NCI-H510A (cell line): ENCODE measurements around the gene REXO4.
"Not testable (repeated sequence)": the region's sequence is repeated elsewhere in the genome, so short reads cannot be mapped to it uniquely, and the experiment has no call there.

Source experiments
- DNase-seq: peaks from one replicate; lab custom pipeline; 2025; lab: John Stamatoyannopoulos, UW

The REXO4 gene, protein sequence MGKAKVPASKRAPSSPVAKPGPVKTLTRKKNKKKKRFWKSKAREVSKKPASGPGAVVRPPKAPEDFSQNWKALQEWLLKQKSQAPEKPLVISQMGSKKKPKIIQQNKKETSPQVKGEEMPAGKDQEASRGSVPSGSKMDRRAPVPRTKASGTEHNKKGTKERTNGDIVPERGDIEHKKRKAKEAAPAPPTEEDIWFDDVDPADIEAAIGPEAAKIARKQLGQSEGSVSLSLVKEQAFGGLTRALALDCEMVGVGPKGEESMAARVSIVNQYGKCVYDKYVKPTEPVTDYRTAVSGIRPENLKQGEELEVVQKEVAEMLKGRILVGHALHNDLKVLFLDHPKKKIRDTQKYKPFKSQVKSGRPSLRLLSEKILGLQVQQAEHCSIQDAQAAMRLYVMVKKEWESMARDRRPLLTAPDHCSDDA

DNA sequence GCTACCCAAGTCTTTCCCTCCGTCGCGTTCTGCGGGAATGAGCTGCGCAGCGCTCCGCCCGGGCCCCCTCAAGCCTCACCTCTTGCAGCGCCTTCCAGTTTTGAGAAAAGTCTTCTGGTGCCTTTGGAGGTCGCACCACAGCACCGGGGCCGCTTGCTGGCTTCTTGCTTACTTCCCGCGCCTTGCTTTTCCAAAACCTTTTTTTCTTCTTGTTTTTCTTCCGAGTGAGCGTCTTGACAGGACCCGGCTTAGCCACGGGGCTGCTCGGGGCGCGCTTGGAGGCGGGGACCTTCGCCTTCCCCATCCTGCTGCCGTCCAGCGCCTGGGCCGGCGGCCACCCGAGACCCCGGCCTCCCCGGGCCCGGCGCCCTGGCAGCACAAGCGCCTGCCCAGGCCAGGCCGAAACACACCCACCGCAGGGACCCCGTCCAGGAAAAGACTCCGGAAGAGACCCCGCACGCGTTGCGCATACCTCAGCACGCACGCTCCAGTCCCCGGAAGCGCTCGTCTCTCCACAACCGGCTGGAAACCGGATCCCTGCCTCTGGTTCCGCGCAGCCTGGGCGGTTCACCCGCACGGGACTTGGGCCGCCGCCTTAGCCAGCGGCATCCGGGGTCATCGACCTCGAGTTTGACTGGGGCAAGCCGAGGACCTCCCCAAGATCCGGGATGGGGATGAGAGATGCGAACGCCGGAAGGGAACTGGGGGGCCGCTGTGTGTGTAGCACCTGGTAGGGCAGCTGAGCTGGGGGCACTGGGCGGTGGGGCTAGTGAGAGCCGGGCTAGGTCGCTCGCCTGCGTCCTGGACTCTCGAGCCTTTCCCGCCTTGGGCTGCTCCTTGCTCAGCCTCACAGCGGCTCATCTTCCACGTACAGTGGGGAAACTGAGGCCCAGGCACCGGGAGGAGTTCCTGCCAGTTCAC, at the start of gene REXO4:
REXO4 (minus strand) TSS at position 470 of the 921 bp plus-strand sequence; CDS start at position 304, 166 bp downstream.
- DNase-seq: peak; percentile 85

DNA sequence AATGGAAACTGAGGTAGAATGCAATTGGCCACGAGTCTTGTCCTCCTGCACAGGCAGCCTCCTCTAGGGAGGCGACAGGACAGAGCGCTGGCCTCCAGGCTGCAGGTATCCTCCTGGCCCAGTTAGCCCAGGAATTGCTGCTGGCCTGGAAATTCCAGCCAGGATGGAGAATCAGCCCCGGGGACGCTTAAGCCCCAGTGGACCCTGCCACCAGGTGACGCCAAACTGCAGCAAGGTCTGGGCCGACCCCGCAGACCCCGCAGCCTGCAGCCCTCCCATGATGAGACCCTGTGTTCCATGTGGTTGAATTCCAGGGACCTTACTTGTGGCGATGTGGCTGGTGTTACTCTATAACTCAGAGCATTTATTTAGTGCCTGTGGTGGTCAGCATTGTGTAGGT, 49.3 kb upstream of the REXO4 start:
- DNase-seq: no peak

DNA sequence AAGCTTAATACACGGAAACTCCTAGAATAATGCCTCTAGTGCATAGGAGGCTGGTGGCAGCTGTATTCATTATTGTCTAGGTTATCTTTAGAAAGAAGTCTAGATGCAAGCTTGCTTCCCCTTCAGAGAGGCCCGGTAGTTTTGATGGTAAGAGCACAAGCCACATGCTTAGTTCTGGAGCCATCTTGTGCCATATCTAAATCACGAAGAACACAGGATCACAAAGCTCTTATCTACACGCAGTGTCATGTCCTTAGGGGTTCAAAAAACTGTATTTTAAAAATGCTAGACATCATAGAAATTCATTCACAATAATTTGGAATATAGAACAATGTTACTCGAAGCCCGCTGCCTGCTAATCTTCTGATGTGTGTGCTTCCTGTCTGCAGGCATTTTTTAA, 48.2 kb upstream of the REXO4 start:
- DNase-seq: no peak

DNA sequence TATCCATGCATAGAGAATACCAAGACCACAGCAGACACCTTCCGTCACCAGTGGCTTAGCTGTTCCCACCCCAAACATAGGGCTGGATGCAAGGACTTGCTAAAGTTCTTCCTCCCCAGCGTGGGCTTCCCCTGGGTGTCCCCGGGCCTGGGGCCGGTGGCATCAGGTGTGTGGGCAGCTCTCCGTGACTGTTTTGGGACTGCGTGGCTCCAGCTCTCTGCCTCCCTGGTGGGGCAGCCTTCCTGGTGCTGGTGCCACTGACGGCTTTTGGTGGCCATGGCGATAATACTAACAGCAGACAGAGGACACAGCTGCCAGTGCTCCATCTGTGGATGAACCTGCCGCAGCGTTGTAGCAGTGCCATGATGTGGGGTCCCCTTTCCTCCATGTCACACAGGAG, 46.8 kb upstream of the REXO4 start:
- no peak for DNase-seq

DNA sequence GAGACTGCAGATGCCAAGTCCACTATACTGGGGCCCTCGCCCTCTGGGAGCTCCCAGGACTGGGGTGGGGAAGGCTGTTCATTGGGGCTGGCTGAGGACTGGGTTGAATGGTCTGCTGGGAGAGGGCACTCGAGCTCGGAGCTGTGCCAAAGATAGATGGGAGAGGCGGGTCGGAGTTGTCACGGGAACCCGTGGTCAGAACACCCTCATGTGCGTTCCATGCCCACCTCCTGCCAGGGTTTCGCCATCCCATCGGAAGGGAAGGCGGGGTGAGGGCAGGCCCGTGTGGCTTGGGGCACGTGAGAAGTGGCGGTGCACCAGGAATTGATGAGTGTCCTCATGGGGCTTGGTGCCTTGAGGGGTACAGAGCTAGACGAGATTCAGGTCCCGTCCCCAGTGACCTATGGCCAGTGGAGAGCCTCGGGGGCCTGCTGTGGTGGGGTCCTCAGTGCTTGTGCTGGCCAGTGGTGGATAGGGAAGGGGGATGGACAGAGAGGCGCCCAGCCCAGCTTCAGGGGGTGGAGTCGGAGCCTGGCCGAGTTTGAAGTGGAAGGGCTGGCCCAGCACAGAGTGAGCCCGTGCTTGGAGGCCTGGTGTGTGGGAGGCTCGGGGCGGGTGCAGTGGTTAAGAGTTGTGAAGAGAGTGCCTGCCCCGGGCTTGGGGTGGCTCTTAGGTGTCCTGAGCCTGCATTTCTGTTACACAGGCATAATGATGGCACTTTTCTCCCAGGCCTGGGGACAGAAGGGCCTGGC, 46.2 kb upstream of the REXO4 start:
- no peak for DNase-seq

DNA sequence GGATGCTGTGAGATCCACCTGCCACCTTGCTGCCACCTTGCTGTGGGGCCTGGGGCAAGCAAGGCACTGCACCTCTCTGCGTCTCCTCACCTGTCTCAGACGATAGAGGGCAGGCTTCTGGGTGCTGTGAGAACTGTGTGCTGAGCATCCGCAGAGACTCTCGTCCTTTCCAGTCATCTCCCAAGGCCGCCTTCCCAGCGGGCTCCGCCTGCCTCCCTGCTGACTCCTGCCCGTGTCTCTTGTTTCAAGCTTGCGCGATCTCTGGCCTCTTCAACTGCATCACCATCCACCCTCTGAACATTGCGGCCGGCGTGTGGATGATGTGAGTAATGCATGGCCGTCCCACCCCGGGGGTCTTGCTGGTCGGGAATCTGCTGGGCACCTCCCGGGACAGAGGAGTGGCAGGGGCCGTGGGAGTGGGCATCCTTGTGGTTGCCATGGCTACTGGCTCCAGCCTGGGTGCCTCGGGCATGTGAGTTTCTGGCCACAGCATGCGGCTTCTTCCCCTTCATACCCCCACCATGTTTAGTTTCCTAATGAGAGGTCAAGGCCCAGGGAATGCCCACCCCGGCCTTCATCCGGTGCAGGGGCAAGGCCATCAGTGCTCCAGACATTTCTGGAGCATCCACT, 45.5 kb upstream of the REXO4 start:
- peak; percentile 34 for DNase-seq

DNA sequence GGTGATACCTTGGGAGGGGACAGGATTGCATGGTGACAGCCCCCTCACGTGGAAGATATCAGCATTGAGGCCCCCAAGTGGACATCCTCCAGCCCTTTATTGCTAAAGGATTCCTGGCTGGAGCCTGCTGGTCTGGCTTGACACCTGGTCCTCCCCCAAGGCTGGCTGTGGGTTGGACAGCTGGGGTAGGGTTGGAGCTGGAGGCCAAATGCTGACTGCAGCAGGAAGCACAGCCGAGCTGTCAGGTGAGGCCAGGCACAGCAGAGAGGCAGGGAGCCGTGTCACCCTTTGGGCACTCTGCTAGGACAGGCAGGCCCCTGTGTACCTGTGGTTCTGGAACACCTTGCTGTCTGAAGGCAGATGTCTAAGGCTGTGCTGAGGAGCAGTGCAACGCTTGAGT, 44.2 kb upstream of the REXO4 start:
- DNase-seq: no peak

DNA sequence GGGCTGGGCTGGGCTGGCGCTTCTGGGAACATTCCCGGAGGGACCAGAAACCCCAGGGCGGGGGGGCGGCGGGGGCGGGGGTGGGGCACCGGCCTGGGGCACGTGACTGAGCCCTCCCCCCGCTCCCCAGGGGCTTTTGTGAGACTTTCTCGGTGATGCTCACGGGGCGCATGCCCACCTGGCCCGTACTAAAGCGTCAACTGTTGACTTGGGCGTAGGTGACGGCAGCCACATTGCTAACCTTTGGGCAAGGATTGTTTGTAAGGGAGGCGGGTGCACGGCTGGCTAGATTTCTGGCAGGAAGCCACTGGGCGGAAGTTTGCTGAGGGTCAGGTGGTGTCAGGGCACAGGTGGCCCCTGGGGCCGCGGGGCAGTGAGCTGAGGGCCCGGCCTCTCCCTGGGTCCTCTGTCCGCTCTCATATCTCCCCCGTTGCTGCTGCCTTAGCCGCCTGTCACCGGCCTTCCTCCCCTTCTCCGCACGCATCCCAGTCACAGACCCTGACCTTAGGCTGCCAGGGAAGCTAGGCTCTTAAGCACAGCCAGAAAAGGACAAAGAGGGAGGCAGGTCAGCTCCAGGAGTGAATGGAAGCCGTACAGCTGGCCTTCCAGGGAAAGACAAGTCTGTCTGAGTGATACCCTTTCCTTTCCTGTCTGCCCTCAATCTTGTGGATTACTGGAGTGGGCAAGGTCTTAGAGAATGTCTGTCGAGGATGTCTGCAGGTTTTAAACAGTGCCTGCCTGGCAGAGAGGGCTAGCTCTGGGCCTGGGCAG, 42.8 kb upstream of the REXO4 start:
- peak; percentile 81 for DNase-seq

DNA sequence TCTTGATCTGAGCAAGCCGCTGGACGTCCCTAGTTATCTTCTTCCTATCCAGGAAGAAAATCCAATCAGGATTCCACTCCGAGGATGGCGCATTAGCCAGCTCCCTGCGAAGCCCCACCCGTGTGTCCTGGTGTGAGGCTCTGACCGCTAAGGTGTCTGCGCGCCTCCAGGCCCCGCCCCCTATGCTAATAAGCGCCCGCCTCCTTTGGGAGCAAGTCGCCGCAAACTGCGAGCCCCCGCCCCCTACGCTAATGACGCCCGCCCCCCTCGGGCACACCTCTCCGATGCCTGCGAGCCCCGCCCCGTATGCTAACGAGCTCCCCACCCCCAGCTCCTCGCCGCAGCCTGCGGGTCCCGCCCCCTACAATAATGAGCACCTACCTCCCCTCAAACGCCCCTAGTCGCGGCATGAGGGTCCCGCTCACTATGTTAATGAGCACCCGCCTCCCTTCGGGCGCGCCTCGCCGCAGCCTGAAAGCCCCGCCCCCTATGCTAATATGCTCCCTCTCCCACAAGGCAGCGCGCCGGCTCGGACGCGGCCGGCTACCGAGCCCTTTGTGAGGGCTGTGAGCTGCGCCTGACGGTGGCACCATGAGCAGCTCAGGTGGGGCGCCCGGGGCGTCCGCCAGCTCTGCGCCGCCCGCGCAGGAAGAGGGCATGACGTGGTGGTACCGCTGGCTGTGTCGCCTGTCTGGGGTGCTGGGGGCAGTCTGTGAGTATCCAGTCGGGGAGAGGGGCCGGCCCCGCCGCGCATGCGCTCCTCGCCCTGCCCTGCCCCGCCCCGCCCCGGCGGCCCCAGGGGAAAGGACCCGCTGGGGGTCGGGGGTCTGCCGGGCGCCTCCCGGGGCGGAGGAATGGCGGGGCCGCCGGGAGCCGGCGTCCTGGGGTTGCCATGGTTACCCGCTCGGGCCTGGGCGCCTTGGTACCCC, 41.9 kb upstream of the REXO4 start, which contains the start of gene CACFD1:
CACFD1 (plus strand) TSS at position 503 of the 929 bp plus-strand sequence; CDS start at position 592, 89 bp downstream.
- peak; percentile 99 for DNase-seq

DNA sequence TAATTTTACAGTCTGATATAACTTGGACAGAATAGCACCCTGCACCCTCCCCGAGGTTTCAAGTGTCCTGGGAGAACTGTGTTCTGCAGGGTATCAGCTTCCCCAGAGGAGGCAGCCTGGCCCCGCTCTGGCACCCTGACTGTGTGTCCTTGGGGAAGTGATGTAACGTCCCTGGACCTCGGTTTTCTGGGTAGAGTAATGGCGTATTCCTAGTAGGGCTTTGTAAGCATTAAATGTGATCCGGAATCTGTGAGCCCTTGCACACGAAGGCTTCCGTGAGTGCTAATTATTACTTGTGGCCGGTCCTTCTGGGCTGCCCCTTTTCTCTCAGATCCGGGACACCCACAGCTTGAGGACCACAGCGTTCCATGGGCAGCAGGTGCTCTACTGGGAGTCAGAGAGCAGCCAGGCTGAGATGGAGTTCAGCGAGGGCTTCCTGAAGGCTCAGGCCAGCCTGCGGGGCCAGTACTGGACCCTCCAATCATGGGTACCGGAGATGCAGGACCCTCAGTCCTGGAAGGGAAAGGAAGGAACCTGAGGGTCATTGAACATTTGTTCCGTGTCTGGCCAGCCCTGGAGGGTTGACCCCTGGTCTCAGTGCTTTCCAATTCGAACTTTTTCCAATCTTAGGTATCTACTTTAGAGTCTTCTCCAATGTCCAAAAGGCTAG, 41.0 kb upstream of the REXO4 start:
- no peak for DNase-seq

DNA sequence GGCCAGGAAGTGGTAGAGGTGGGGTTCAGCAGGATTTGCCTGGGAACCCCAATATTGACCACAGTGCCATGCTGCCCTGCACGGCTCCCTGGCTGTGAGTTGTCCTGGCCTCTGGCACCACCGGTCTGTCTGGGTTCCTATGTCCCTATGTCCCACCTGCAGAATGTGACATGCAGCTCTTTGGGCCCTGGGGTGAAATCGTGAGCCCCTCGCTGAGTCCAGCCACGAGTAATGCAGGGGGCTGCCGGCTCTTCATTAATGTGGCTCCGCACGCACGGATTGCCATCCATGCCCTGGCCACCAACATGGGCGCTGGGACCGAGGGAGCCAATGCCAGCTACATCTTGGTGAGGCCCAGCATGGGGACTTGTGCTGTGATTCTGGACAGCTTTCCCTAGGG, 39.9 kb upstream of the REXO4 start:
- no peak for DNase-seq

DNA sequence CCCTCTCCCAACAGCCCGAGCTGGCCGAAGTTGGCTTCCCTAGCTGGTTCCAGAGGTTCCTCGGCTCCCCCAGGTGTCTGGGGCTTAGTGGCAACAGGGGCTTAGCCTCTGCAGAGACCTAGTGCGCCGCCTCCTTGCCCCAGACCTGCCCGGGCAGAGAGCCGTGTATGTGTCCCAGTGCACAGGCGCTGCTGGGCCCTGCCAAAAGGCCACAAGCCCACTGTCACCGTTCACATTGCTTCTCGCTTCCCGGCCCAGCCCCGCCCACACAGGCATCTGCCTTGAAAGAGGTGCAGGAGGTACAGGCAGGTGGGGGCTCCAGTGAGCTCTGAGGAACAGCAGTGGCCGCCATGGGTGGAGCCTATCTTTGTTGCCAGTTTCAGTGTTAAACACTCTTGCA, 39.4 kb upstream of the REXO4 start:
- no peak for DNase-seq

DNA sequence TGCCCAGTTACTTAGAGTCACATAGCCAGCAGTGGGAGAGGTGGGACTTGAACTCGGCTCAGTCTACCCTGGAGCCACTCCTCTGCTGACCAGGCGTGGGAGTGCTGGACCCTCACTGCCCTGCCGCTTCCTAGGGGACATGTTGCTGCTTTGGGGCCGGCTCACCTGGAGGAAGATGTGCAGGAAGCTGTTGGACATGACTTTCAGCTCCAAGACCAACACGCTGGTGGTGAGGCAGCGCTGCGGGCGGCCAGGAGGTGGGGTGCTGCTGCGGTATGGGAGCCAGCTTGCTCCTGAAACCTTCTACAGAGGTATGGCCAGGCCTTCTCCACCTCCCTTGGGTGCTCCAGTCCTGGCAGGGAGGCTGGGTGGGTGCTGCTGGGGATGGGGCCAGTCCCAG, 38.6 kb upstream of the REXO4 start:
- DNase-seq: no peak

DNA sequence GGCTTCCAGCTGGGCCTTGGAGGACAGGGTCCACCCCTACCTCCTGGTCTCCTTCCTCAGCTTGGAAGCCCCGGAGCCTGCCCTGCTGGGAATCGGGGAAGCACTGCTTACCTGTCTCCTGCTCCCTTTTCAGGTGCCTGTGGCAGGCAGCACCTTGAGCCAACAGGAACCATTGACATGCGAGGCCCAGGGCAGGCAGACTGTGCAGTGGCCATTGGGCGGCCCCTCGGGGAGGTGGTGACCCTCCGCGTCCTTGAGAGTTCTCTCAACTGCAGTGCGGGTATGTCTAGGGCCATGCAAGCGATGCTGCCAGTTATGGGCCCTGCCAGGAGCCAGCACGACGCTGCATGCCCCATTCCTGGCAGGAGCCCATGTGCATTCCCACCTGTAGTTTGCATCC, 38.1 kb upstream of the REXO4 start:
- DNase-seq: no peak

DNA sequence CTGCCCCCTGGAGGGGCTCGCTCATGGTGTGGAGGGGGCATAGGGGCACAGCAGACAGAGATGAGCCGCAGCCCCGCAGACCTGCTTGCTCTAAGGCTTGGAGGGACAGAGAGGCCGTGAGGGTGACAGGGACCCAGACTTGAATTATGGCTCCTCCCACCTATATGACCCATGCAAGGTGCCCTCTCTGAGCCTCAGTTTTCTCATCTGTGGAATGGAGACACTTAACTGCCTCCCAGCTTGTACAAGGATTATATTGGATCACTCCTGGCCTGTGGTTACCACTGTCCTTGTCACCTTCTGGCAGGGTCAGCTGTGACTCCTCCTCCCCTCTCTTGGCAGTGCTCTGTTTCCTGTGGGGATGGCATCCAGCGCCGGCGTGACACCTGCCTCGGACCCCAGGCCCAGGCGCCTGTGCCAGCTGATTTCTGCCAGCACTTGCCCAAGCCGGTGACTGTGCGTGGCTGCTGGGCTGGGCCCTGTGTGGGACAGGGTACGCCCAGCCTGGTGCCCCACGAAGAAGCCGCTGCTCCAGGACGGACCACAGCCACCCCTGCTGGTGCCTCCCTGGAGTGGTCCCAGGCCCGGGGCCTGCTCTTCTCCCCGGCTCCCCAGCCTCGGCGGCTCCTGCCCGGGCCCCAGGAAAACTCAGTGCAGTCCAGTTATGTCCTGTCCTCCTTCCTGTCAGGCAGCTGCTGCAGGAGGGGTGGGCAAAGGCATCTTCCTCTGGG, 37.3 kb upstream of the REXO4 start:
- no peak for DNase-seq

DNA sequence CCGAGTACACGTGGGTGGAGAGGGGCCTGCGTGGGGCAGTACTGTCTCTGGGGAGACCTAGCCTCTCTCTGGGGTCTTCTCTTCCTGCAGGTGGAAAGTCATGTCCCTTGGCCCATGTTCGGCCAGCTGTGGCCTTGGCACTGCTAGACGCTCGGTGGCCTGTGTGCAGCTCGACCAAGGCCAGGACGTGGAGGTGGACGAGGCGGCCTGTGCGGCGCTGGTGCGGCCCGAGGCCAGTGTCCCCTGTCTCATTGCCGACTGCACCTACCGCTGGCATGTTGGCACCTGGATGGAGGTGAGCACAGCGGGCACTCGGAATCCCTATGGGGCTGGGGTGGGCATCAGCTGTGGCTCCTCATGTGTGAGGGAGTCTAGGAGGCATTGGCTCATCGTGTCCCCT, 36.5 kb upstream of the REXO4 start:
- no peak for DNase-seq

DNA sequence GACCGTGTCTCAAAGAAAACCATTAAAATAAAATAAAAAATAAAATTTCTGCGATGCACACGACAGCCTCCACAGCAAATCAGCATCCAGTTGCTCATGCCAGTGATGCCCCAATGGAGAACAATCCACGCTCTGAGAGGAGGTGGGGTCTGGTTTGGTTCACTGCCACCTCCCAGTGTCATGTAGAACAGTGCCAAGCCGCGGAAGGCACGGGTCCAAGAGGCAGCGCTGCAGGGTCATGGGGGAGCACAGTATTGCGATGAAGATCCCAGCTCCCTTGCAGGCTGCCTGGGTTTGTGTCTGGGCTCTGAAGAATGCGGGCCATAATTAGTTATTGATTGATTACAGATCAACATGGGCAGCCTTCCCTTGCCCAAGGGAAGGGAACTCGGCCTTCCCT, 35.8 kb upstream of the REXO4 start:
- no peak for DNase-seq

DNA sequence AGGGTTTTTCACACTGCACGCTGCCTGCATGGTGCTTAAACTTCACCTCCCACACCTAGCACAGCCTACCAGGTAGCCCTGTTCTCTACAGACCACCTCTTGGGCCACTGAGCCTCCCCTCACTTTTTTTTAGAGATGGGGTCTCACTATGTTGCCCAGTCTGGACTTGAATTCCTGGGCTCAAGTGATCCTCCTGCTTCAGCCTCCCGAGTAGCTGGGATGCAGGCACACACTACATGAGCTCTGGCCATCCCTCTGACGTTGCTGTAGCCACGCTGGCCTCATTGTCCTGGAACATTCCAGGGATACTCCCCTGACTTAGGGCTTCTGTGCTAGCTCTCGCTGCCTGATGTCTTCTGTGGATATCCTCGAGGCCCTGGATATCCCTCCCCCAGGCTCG, 34.8 kb upstream of the REXO4 start:
- no peak for DNase-seq

DNA sequence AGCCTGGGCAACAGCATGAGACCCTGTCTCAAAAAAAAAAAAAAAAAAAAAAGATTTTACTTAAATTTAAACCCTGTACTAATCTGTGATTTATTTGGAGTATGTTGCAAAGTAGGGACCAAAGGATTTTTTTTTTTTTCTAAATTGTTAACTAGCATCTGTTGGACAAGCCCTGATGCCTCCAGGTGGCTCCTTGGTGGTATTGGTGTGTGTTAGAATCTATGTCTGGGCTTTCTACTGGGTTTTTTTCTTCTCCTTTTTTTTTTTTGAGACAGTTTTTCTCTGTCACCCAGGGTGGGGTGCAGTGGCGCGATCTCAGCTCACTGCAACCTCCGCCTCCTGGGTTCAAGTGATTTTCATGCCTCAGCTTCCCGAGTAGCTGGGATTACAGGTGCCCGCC, 34.1 kb upstream of the REXO4 start:
- DNase-seq: not testable (repeated sequence)
